Measurements from ENCODE around the gene ZCWPW1. TPM values are rescaled to one million over a fixed set of nuclear protein-coding genes. Genes with fewer than 3 reads are reported as not detected.

Gene ZCWPW1
- total and polyA plus RNA-seq, 4 donors = 5.1 to 12.2 (median 6.4) TPM

DNA sequence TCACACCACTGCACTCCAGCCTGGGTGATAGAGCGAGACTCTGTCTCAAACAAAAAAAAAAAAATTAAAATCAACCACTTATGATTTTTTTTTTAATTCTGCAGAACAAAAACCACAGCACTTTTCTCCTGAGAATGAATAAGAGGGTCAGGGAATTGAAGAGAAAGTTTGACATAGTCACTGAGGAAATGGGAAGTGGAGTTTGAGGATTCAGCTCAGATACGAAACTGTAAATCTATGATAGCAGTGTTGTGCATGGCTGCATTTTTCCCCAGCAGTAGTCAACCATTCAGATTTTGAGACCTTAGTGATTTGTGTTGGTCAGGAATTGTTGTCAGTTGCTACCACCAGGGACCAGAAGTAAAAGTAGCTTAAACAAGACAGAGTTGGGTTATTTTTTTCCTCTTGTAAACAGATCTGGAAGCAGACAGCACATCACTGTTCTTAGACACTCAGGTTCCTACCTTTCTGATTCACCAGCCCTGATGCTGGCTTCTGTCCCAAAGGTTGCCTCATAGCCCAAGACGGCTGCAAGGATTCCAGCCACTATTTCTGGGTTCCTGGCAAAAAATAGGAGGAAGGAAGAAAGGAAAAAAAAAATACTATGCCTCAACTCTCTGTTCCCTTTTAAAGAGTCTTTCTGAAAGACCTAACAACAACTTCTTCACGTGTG is 35.1 kb downstream of the ZCWPW1 start:
- DNase-seq (no peak), ATAC-seq (ENCODE audit: insufficient read depth, low FRiP score) (no peak)
- TF ChIP-seq, protein P1, sequence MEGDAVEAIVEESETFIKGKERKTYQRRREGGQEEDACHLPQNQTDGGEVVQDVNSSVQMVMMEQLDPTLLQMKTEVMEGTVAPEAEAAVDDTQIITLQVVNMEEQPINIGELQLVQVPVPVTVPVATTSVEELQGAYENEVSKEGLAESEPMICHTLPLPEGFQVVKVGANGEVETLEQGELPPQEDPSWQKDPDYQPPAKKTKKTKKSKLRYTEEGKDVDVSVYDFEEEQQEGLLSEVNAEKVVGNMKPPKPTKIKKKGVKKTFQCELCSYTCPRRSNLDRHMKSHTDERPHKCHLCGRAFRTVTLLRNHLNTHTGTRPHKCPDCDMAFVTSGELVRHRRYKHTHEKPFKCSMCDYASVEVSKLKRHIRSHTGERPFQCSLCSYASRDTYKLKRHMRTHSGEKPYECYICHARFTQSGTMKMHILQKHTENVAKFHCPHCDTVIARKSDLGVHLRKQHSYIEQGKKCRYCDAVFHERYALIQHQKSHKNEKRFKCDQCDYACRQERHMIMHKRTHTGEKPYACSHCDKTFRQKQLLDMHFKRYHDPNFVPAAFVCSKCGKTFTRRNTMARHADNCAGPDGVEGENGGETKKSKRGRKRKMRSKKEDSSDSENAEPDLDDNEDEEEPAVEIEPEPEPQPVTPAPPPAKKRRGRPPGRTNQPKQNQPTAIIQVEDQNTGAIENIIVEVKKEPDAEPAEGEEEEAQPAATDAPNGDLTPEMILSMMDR (IDR thresholded peaks at IDR 0.05; ENCODE audit: control extremely low read depth, extremely low read depth) = no peak
- Histone ChIP-seq H3K4me1 (ENCODE audit: control insufficient read depth in 5 of 5, insufficient read depth in 5 of 5, low read length in 5 of 5) (no peaks in the 10 kb centered on the region), H3K27ac (ENCODE audit: low read depth in 1 of 2, low read length in 1 of 2) (no peak overlapping the region), H3K27me3 (ENCODE audit: control insufficient read depth in 3 of 3, insufficient read depth in 3 of 3, low read length in 2 of 3) (peaks cover 0 to 3% (median 0%) of the 10 kb centered on the region in 3 donors), H3K36me3 (ENCODE audit: control insufficient read depth in 4 of 4, insufficient read depth in 4 of 4, low read length in 4 of 4) (no peaks in the 10 kb centered on the region), H3K9ac (ENCODE audit: insufficient read depth in 1 of 2, low read length in 2 of 2) (no peak overlapping the region), H3K9me3 (ENCODE audit: control insufficient read depth in 4 of 4, insufficient read depth in 3 of 4, low read length in 3 of 4) (no peaks in the 10 kb centered on the region), H3K4me3 (no peak overlapping the region)
- WGBS, 2 donors = 46 to 64% methylated on average over 4 of the region's 4 CpGs

DNA sequence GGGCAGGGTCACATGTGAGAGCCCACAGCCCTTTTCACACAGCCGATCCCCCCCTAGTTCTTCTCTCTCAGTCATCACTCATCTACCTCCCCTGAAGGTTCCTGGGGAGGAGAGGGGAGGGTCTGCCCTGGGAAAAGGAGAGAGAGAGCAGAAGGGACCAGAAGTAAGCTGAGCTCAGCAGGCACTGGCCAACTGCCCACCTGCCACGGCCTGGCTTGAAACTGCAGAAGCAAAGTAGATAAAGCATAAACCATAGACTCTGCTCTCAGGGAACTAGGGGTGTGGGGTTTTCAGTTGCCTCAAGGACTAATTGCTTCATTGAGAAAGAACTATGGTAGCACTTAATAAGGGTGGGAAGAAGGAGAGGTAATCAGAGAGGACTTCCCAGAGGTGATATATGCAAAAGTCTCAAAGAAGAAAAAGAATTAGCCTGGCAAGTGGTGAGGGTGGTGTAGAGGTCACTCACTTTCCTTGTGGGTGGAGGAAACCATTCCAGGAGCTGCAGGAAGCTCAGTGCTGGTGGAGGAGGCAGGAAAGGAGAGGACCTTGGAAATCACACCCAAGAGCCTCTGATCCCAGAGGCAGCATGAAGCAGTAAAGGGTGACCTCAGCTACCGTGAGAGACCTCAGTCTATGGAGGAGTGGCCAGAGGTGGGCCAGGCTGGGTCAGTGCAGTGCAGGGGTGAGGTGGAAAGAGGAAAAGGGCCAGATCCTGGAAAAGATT is 38.1 kb downstream of the ZCWPW1 start:
- H3K4me1 ChIP-seq (ENCODE audit: control insufficient read depth in 5 of 5, insufficient read depth in 5 of 5, low read length in 5 of 5) = peaks cover 0 to 2% (median 0%) of the 10 kb centered on the region in 5 donors
- WGBS, 2 donors = 64 to 77% methylated on average over 3 of the region's 3 CpGs
- H3K9me3 ChIP-seq (ENCODE audit: control insufficient read depth in 4 of 4, insufficient read depth in 3 of 4, low read length in 3 of 4) = no peaks in the 10 kb centered on the region
- DNase-seq (no peak), ATAC-seq (ENCODE audit: insufficient read depth, low FRiP score) (no peak)
- H3K36me3 ChIP-seq (ENCODE audit: control insufficient read depth in 4 of 4, insufficient read depth in 4 of 4, low read length in 4 of 4) = no peaks in the 10 kb centered on the region
- H3K27me3 ChIP-seq (ENCODE audit: control insufficient read depth in 3 of 3, insufficient read depth in 3 of 3, low read length in 2 of 3) = peaks cover 0 to 3% (median 0%) of the 10 kb centered on the region in 3 donors
- H3K4me3 ChIP-seq = no peak overlapping the region
- no peak overlapping the region for H3K27ac ChIP-seq (ENCODE audit: low read depth in 1 of 2, low read length in 1 of 2)
- H3K9ac ChIP-seq (ENCODE audit: insufficient read depth in 1 of 2, low read length in 2 of 2) = no peak overlapping the region
- TF ChIP-seq, protein P1 (IDR thresholded peaks at IDR 0.05; ENCODE audit: control extremely low read depth, extremely low read depth) = no peak

DNA sequence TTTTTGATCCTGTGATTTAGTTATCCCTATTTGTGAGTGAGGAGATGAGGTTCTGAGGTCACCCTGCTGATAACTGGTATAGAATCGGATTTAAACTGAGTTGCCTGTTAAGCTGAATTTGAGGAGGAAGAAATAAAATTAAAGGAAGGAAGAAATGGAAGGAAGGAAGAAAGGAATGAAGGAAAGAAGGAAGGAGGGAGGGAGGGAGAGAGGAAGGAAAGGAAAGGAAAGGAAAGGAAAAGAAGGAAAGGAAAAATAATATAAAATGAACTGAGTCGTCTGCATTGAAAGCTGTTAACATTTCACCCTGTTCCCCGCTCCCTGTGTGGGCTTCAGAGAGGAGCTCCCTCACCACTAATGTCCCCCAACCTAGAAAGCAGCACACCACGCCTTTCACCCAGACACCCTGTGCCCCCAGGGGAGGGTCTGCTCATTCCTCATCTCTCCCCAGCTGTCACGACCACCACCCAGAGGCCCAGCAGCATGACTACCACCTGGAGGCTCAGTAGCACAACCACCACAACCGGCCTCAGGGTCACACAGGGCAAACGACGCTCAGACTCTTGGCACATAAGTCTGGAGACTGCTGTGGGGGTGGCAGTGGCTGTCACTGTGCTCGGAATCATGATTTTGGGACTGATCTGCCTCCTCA is 38.9 kb downstream of the ZCWPW1 start:
- Histone ChIP-seq H3K9ac (ENCODE audit: insufficient read depth in 1 of 2, low read length in 2 of 2) (no peak overlapping the region), H3K27ac (ENCODE audit: low read depth in 1 of 2, low read length in 1 of 2) (no peak overlapping the region), H3K36me3 (ENCODE audit: control insufficient read depth in 4 of 4, insufficient read depth in 4 of 4, low read length in 4 of 4) (no peaks in the 10 kb centered on the region), H3K4me3 (no peak overlapping the region), H3K9me3 (ENCODE audit: control insufficient read depth in 4 of 4, insufficient read depth in 3 of 4, low read length in 3 of 4) (no peaks in the 10 kb centered on the region), H3K27me3 (ENCODE audit: control insufficient read depth in 3 of 3, insufficient read depth in 3 of 3, low read length in 2 of 3) (peaks cover 0 to 3% (median 0%) of the 10 kb centered on the region in 3 donors), H3K4me1 (ENCODE audit: control insufficient read depth in 5 of 5, insufficient read depth in 5 of 5, low read length in 5 of 5) (peaks cover 0 to 2% (median 0%) of the 10 kb centered on the region in 5 donors)
- ATAC-seq (ENCODE audit: insufficient read depth, low FRiP score) = no peak
- DNase-seq = no peak
- TF ChIP-seq, protein P1 (IDR thresholded peaks at IDR 0.05; ENCODE audit: control extremely low read depth, extremely low read depth) = no peak
- 72 to 83% methylated on average over 9 of the region's 9 CpGs for WGBS, 2 donors

All from lung (tissue), 12 donors.